GM18951 (cell line): ENCODE results near the gene MICAL2.

ENCODE experiments used
- POLR2A ChIP-seq: IDR thresholded peaks from 4 replicates; pipeline ENCODE4 v1.6.1; 2011; ENCODE audit warnings: mild to moderate bottlenecking; ENCODE audit not compliant: insufficient read length, insufficient read depth; ENCODE audit errors: extremely low read depth
- in situ Hi-C: fragments of 300-500 bp; cut with MboI; formaldehyde crosslinking; loops from one replicate; pipeline ENCODE4 v1.12.0; 2022; ENCODE audit warnings: low sequenced_read_pairs, mixed read lengths, inconsistent platforms; ENCODE audit not compliant: unreplicated experiment

Gene MICAL2

DNA sequence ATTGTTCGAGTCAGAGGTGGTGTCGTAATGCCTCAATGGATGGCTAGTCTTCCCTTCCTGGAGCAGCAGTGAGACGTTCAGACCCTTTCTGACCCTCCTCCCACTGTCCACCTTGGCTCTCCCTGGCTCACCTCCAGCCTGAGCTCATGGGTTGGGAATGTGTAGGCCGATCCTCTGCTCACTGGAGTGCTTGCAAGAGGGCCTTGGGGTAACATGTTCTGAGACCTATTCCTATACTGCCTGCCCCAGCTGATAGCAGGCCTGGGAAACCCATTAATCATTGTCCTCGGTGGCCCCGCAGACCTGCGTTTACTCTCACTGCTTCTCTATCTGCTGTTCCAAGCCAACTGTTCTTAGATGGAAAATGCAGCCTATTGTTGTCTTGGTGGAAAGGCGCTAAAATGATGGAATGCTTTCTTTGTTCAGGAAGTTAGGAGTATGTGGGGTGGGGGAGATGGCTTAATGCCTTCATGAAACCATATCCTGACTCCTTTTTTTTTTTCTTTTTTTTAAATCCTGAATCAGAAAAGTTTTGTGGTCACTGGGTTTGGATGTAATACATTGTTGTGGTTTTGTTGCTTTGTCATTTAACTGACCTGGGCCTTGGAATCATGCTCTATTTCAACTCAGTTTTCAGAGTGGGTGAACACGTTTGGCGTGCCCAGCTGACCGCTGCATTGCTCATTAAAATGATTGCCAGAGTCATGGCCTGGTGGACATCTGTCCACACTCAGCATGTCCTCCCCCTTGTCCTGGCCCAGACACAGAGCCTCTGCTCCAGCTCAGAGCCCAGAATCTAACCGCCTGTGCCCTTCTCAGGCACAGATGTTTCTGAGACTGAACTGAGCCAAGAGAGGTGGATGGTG is 72.5 kb downstream of the MICAL2 start:
- in situ Hi-C loops, result no loop called here
- TF ChIP-seq POLR2A, result no peak

GRCh38 chr11:12183827-12184620 is 73.6 kb downstream of the MICAL2 start:
- in situ Hi-C loops, result no loop called here
- TF ChIP-seq POLR2A, result no peak

DNA sequence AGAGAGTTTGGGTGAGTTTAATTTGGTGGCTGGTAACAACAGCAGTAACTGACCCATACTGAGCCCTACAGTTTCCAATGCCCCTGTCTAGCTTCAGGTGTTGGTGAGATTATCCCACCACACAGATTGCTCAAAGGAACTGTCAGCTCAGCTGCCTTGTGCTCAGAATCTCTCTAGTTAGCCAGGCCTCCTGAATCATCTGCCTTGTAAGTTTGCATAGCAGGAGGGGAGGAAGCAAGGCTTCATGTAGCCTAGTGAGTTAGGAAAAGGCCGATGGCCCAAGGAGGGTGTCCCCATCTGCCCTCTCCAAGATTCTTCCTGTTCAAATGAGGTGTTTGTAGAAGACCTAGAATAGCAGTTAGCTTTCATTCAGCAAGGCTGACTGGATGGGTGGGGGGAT is 74.3 kb downstream of the MICAL2 start:
- in situ Hi-C loops, result no loop called here
- TF ChIP-seq POLR2A, result no peak

DNA sequence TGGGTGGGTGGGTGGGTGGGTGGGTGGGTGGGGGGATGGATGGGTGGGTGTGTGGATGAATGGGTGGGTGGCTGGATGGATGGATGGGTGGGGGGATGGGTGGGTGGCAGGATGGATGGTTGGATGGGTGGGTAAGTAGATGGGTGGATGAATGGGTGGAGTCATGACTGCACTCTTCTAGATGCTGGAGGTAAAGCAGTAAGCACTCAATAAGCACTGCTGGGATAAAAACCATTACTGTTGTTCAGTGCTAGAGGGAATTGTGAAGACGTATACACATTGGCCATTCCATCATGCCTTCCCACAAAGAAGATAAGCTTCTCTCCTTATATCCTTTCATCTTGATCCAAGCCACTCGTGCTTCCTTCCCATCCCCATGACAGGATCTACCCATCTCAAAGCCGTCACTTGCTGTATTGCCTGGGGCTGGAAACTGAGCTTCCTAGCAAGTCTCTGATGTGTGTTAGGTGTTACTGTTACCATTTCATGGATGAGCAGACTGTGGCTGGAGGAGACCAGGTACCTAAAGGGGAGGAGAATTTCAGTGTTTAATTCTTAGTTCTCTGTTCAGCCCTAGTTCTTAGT is 74.8 kb downstream of the MICAL2 start:
- no peak for TF ChIP-seq POLR2A
- in situ Hi-C loops, result no loop called here

DNA sequence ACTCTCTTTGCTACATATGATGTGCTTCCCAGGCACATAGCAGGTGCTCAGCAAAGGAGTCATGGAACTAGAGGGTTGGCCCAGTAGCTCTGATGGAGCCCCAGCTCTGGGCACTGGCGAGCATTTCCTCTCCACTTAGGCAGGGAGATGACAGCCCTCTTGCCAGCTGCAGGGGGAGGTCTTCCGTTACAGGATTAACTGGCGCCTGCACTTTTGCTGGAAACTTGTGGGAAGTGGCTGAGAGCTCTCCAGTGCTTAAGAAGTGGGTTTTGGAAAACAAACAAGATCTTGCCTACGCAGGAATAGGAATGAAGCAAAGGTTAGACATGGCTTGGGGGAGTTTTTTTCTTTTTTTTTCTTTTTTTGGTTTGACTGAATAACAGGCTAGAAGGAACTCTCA is 75.5 kb downstream of the MICAL2 start:
- TF ChIP-seq POLR2A, result no peak
- in situ Hi-C loops, result no loop called here

DNA sequence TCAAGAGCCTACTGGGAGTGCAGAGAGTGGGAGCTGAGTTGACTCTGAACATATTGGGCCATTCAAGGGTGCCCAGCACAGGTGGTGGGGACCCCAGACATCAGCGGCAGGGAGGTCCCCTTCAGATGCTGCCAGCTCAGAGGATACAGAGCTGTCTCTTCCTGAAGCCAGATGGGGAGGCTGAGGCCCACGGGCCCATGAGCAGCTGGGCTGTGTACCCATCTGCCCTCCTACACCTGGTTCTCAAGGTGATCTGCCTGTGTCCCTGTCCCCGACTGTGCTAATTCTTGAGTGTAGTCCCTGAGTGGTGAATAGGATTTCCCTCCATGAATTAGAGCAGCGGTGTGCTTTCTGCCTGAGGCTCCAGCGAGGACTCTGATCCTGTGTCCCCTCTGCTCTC is 76.3 kb downstream of the MICAL2 start:
- in situ Hi-C loops, result no loop called here
- no peak for TF ChIP-seq POLR2A

DNA sequence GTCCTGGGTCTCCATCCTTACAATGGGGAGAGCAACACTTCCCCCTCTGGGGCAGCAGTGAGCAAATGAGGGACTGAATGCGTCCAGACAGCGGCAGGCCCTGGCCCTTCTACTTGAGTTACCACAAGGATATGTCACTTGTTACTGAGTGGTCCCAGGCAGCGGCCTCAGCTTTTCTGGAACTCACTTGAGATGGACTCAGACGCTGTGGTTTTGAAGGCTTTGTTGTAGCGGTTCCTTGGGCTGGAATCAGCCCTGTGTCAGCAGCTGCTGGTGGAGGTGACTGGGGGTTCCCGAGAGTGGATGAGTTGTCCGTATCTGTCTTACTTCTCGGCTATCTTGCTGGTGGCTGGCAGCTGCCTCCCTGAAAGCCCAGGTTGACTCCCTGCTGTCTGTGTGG is 77.0 kb downstream of the MICAL2 start:
- in situ Hi-C loops, result no loop called here
- TF ChIP-seq POLR2A, result no peak

DNA sequence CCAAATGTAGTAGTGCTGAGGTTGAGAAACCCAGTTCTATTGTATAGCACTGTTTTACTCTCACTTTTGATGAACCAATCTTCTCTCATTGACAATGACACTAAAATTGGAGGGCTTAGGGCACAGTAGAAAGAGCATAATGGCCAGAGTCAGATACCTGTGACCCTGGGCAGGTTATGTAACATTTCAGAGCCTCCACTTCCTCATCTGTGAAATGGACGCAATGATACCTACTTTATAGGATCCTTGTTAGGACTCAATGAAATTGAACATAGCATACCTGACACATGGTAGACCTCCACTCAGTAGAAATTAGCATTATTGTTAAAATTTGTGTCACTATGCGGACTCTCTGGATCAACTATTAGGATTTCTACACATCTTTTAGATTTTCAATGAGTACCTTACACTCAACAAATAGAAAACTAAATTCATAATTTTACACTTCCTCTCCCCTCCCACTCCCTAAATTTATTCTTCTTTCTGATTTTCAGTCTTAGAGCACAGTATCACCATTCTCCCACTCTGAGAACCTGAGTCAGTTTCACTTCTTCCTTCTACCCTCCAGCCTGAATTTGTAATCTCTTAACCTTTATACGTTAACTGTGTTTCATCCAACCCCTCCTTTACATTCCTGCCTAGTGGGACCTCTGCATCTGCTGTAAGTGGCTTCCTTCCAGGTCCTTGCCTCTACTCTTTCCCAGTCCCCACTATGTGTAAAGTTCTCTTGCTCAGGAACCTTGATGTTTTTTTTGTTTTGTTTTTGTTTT is 78.3 kb downstream of the MICAL2 start:
- in situ Hi-C loops, result no loop called here
- no peak for TF ChIP-seq POLR2A

GRCh38 chr11:12189543-12190235 is 79.3 kb downstream of the MICAL2 start:
- no peak for TF ChIP-seq POLR2A
- in situ Hi-C loops, result no loop called here

- in situ Hi-C loops, result no loop called here
- no peak for TF ChIP-seq POLR2A
Observed at GRCh38 chr11:12190511-12190910, 80.1 kb downstream of the MICAL2 start.

GRCh38 chr11:12192794-12193514 is 82.6 kb downstream of the MICAL2 start:
- TF ChIP-seq POLR2A, result no peak
- in situ Hi-C loops, result no loop called here
